Measurements from ENCODE around the gene TREM1. TPM values are rescaled to one million over a fixed set of nuclear protein-coding genes. Genes with fewer than 3 reads are reported as not detected.
"Not testable (repeated sequence)": the region's sequence is repeated elsewhere in the genome, so short reads cannot be mapped to it uniquely, and the experiment has no call there.

The TREM1 gene
- total RNA-seq, 2 experiments from 2014 or later, result not detected

- Mint-ChIP-seq H3K27me3 (peaks cover 28% of the 10 kb centered on the region), H3K27ac (peak overlapping the region; percentile 80), H3K4me3 (peak overlapping the region; percentile 60), H3K4me1 (peaks cover 19% of the 10 kb centered on the region), H3K36me3 (no peaks in the 10 kb centered on the region), H3K9me3 (no peaks in the 10 kb centered on the region)
- ATAC-seq (ENCODE audit: low read depth) (peak; percentile 97), DNase-seq (peak; percentile 90)
- POLR2A ChIA-PET, result interaction anchor here (1.1 to 4.4 kb wide), 4 partner anchors 15 to 246 kb away, joined by 4 to 37 read pairs (median 7); partner anchors contain the start of genes NCR2 and NFYA
Measured at GRCh38 chr6:41318654-41319565, 32.4 kb upstream of the TREM1 start.

GRCh38 chr6:41318261-41318653 lies 31.8 kb upstream of the TREM1 start:
- POLR2A ChIA-PET, result interaction anchor here (4.4 kb wide), 1 partner anchor 16 kb away, joined by 37 read pairs; the partner anchor contains the start of gene NCR2
- Mint-ChIP-seq H3K27ac (no peak overlapping the region), H3K27me3 (peaks cover 29% of the 10 kb centered on the region), H3K36me3 (no peaks in the 10 kb centered on the region), H3K4me1 (peaks cover 19% of the 10 kb centered on the region), H3K9me3 (no peaks in the 10 kb centered on the region), H3K4me3 (peak overlapping the region; percentile 60)
- DNase-seq (no peak), ATAC-seq (ENCODE audit: low read depth) (no peak)

GRCh38 chr6:41315943-41316620 lies 29.6 kb upstream of the TREM1 start:
- H3K9me3 Mint-ChIP-seq, result no peaks in the 10 kb centered on the region
- no peak overlapping the region for H3K4me3 Mint-ChIP-seq
- H3K27ac Mint-ChIP-seq, result no peak overlapping the region
- H3K27me3 Mint-ChIP-seq, result peaks cover 46% of the 10 kb centered on the region
- DNase-seq, result no peak
- H3K36me3 Mint-ChIP-seq, result no peaks in the 10 kb centered on the region
- ATAC-seq (ENCODE audit: low read depth), result no peak
- peaks cover 19% of the 10 kb centered on the region for H3K4me1 Mint-ChIP-seq
- POLR2A ChIA-PET, result no interaction called here

- no peak overlapping the region for H3K4me3 Mint-ChIP-seq
- H3K27me3 Mint-ChIP-seq, result peaks cover 46% of the 10 kb centered on the region
- H3K9me3 Mint-ChIP-seq, result no peaks in the 10 kb centered on the region
- ATAC-seq (ENCODE audit: low read depth) (no peak), DNase-seq (no peak)
- POLR2A ChIA-PET, result no interaction called here
- H3K27ac Mint-ChIP-seq, result no peak overlapping the region
- H3K4me1 Mint-ChIP-seq, result peaks cover 19% of the 10 kb centered on the region
- no peaks in the 10 kb centered on the region for H3K36me3 Mint-ChIP-seq
Measured at GRCh38 chr6:41315203-41315602, 28.7 kb upstream of the TREM1 start.

DNA sequence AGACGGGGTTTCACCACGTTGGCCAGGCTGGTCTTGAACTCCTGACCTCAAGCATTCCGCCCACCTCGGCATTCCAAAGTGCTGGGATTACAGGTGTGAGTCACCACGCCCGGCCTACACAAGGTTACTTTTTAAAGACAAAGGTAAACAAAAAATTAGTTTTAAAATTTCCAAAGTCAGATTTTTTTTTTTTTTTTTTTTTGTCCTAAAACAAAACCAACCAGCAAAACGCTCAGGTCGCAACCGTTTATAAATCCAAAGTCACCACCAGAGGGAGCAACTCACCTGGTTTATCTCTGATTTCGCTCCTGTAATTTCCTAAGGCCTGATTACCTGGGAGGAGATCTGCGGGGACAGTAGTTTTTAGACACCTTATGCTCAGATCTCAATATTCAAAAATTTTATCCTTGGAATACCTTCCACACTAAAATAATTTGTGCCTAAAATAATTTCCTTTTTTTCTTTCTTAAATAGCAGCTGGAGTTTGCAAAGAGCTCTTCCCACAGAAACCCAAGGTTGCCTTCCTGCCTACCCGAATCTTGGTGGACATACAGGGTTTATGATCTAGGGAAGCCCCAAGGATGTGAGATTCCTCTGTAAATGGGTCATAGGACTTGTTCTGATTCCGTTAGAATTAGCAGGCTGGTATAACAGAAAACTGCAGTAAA lies 19.8 kb upstream of the TREM1 start:
- peaks cover 5% of the 10 kb centered on the region for H3K4me1 Mint-ChIP-seq
- POLR2A ChIA-PET, result interaction anchor here (1.0 kb wide), 1 partner anchor 106 kb away, joined by 3 read pairs; the partner anchor contains the start of gene TREML2
- peaks cover 7% of the 10 kb centered on the region for H3K9me3 Mint-ChIP-seq
- ATAC-seq (ENCODE audit: low read depth) (no peak), DNase-seq (no peak)
- peaks cover 9% of the 10 kb centered on the region for H3K36me3 Mint-ChIP-seq
- H3K27ac Mint-ChIP-seq, result no peak overlapping the region
- no peak overlapping the region for H3K4me3 Mint-ChIP-seq
- peaks cover 18% of the 10 kb centered on the region for H3K27me3 Mint-ChIP-seq

DNA sequence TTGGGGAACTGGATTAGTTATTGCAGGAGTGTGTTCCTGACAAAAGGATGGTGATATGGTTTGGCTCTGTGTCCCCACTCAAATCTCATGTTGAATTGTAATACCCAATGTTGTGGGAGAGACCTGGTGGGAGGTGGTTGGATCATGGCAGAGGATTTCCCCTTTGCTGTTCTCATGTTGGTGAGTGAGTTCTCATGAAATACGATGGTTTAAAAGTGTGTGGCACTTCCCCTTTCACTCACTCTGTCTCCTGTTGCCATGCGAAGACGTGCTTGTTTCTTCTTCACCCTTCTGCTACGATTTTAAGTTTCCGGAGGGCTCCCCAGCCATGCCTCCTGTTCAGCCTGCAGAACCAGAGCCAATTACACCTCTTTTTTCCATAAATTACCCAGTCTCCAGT lies 16.2 kb upstream of the TREM1 start:
- peaks cover 14% of the 10 kb centered on the region for H3K9me3 Mint-ChIP-seq
- H3K27me3 Mint-ChIP-seq, result peaks cover 10% of the 10 kb centered on the region
- H3K4me1 Mint-ChIP-seq, result peaks cover 28% of the 10 kb centered on the region
- H3K27ac Mint-ChIP-seq, result no peak overlapping the region
- POLR2A ChIA-PET, result no interaction called here
- peaks cover 26% of the 10 kb centered on the region for H3K36me3 Mint-ChIP-seq
- no peak overlapping the region for H3K4me3 Mint-ChIP-seq
- DNase-seq (no peak), ATAC-seq (ENCODE audit: low read depth) (no peak)

GRCh38 chr6:41298785-41299502 lies 12.5 kb upstream of the TREM1 start:
- Mint-ChIP-seq H3K27me3 (peaks cover 5% of the 10 kb centered on the region), H3K36me3 (peaks cover 38% of the 10 kb centered on the region), H3K27ac (peak overlapping the region; percentile 81), H3K4me3 (peak overlapping the region; percentile 69), H3K4me1 (peaks cover 30% of the 10 kb centered on the region), H3K9me3 (peaks cover 29% of the 10 kb centered on the region)
- ATAC-seq (ENCODE audit: low read depth), result peak; percentile 88
- POLR2A ChIA-PET, result interaction anchor here (0.6 to 1.3 kb wide), 4 partner anchors 34 to 153 kb away, joined by 3 to 4 read pairs (median 3); no protein-coding TSS in a partner anchor
- no peak for DNase-seq

GRCh38 chr6:41297248-41297647 lies 10.8 kb upstream of the TREM1 start:
- H3K27me3 Mint-ChIP-seq; ATAC-seq (ENCODE audit: low read depth); POLR2A ChIA-PET; DNase-seq; H3K4me3 Mint-ChIP-seq; H3K27ac Mint-ChIP-seq: not testable (repeated sequence)
- Mint-ChIP-seq H3K36me3 (peaks cover 32% of the 10 kb centered on the region), H3K4me1 (peaks cover 28% of the 10 kb centered on the region), H3K9me3 (peaks cover 25% of the 10 kb centered on the region)

- DNase-seq (no peak), ATAC-seq (ENCODE audit: low read depth) (no peak)
- no peaks in the 10 kb centered on the region for H3K27me3 Mint-ChIP-seq
- H3K9me3 Mint-ChIP-seq, result peaks cover 21% of the 10 kb centered on the region
- no peak overlapping the region for H3K4me3 Mint-ChIP-seq
- POLR2A ChIA-PET, result no interaction called here
- no peak overlapping the region for H3K27ac Mint-ChIP-seq
- H3K4me1 Mint-ChIP-seq, result peaks cover 18% of the 10 kb centered on the region
- peaks cover 16% of the 10 kb centered on the region for H3K36me3 Mint-ChIP-seq
Measured at GRCh38 chr6:41294214-41294872, 7.9 kb upstream of the TREM1 start.

DNA sequence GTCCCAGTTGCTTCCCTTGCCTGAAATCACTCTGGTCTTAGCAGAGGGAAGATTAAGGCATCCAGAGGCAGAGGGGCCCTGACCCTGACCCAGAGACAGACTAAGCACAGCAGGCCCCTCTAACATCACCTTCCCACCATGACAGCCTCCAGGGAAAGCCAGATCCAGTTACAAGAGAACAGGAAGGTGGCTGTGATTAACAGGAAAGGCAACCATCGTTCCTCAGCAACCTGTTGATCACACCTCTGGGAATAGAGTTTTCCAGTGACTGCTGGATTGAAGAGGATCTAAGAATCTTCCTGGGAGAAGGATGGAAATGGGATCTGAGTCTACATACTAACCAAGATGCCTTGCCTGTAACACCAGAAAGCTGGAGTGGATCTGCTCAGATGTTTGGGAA lies 5.2 kb upstream of the TREM1 start:
- no peak overlapping the region for H3K4me3 Mint-ChIP-seq
- no peaks in the 10 kb centered on the region for H3K4me1 Mint-ChIP-seq
- POLR2A ChIA-PET, result no interaction called here
- ATAC-seq (ENCODE audit: low read depth) (no peak), DNase-seq (no peak)
- no peak overlapping the region for H3K27ac Mint-ChIP-seq
- peaks cover 7% of the 10 kb centered on the region for H3K27me3 Mint-ChIP-seq
- peaks cover 10% of the 10 kb centered on the region for H3K9me3 Mint-ChIP-seq
- peaks cover 7% of the 10 kb centered on the region for H3K36me3 Mint-ChIP-seq

DNA sequence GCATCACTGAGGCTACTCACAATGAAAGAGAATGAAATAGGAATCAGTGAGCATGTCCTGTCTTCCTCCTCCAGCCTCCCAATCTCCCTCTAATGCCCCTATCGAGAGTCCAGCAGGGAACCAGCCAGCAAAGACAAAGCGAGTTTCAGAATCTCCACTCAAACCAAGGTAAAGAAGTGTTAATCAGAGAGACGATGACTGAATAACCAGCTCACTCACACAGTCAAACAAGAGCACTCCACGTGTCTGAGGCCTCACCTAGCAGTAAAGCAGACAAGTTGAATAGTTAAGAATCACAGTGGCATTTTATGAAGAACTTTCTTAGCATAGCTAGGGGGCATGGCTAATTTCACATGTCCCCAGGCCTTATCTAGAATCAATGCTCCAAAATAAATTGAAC lies 3.3 kb upstream of the TREM1 start:
- no peak overlapping the region for H3K27ac Mint-ChIP-seq
- ATAC-seq (ENCODE audit: low read depth), result no peak
- peaks cover 12% of the 10 kb centered on the region for H3K27me3 Mint-ChIP-seq
- POLR2A ChIA-PET, result no interaction called here
- H3K4me3 Mint-ChIP-seq, result no peak overlapping the region
- no peaks in the 10 kb centered on the region for H3K36me3 Mint-ChIP-seq
- peaks cover 3% of the 10 kb centered on the region for H3K9me3 Mint-ChIP-seq
- DNase-seq, result no peak
- H3K4me1 Mint-ChIP-seq, result no peaks in the 10 kb centered on the region

DNA sequence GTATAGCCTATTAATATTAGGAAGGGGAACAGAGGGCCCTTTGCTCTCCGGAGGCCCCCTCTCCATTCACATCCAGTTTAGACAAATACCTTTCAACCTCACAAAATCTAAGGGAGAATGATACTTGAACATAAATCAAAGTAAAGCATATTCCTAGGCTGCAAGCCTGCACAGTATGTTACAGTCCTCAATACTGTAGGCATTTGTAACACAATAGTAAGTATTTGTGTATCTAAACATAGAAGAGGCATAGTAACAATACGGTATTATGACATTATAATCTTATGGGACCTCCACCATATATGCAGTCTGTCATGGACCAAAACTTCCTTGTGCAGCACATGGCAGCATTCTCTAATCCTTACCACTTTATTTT lies 2.3 kb upstream of the TREM1 start:
- ATAC-seq (ENCODE audit: low read depth), result no peak
- Mint-ChIP-seq H3K27me3 (peaks cover 16% of the 10 kb centered on the region), H3K36me3 (no peaks in the 10 kb centered on the region), H3K27ac (no peak overlapping the region), H3K4me1 (no peaks in the 10 kb centered on the region), H3K9me3 (peaks cover 3% of the 10 kb centered on the region), H3K4me3 (no peak overlapping the region)
- no peak for DNase-seq
- POLR2A ChIA-PET, result no interaction called here
